KMS-11 (cell line): ENCODE measurements around the gene RAET1E.

Experiments used
- H2AFZ ChIP-seq: fragments of 200-600 bp; sonication (generic); 2 replicates; pipeline ENCODE4 v1.6.1; 2016; ENCODE audit warnings: antibody characterized with exemption, mixed run types, low read depth
- H3K27ac ChIP-seq: fragments of 200-600 bp; sonication (generic); 2 replicates; pipeline ENCODE4 v1.6.1; 2016; ENCODE audit warnings: mild to moderate bottlenecking, mixed run types
- H3K27me3 ChIP-seq: fragments of 200-600 bp; sonication (generic); 2 replicates; pipeline ENCODE4 v1.6.1; 2017; ENCODE audit warnings: mild to moderate bottlenecking, low read depth, mixed run types, moderate library complexity; ENCODE audit not compliant: insufficient read depth
- H3K36me3 ChIP-seq: fragments of 200-600 bp; sonication (generic); 2 replicates; pipeline ENCODE4 v1.6.1; 2017; ENCODE audit warnings: mild to moderate bottlenecking, mixed run types; ENCODE audit not compliant: insufficient read depth
- H3K4me1 ChIP-seq: fragments of 200-600 bp; sonication (generic); 2 replicates; pipeline ENCODE4 v1.6.1; 2016; ENCODE audit warnings: mild to moderate bottlenecking, low read depth, mixed run types; ENCODE audit not compliant: poor library complexity, severe bottlenecking
- H3K4me2 ChIP-seq: fragments of 200-600 bp; sonication (generic); 2 replicates; pipeline ENCODE4 v1.7.0; 2016; ENCODE audit warnings: mild to moderate bottlenecking, mixed run types
- H3K4me3 ChIP-seq: fragments of 200-600 bp; sonication (generic); IDR thresholded peaks from 2 replicates; pipeline ENCODE4 v1.6.1; 2017; ENCODE audit warnings: low read depth, low read length, mixed read lengths; ENCODE audit not compliant: insufficient read depth
- H3K79me2 ChIP-seq: fragments of 200-600 bp; sonication (generic); 2 replicates; pipeline ENCODE4 v1.6.1; 2016; ENCODE audit warnings: low read depth, mixed run types; ENCODE audit not compliant: insufficient read depth
- H3K9ac ChIP-seq: fragments of 200-600 bp; sonication (generic); 2 replicates; pipeline ENCODE4 v1.6.1; 2016; ENCODE audit warnings: mild to moderate bottlenecking, mixed run types
- H4K20me1 ChIP-seq: fragments of 200-600 bp; sonication (generic); 2 replicates; pipeline ENCODE4 v1.6.1; 2016; ENCODE audit warnings: mild to moderate bottlenecking, mixed run types; ENCODE audit not compliant: insufficient read depth
- CTCF ChIP-seq: fragments of 200-600 bp; sonication (generic); conservative IDR thresholded peaks from 2 replicates; pipeline ENCODE4 v1.6.1; 2017; ENCODE audit warnings: low read depth, mild to moderate bottlenecking, antibody characterized with exemption, low read length, moderate library complexity, mixed read lengths

The RAET1E gene

GRCh38 chr6:149860513-149860833, 37.4 kb downstream of the RAET1E start:
- TF ChIP-seq CTCF: no peak
- Histone ChIP-seq H4K20me1 (no peaks in the 10 kb centered on the region), H3K4me3 (no peak overlapping the region), H3K27me3 (no peaks in the 10 kb centered on the region), H3K36me3 (no peaks in the 10 kb centered on the region), H3K79me2 (no peaks in the 10 kb centered on the region), H3K9ac (no peak overlapping the region), H3K4me1 (peaks cover 7% of the 10 kb centered on the region), H3K27ac (no peak overlapping the region), H3K4me2 (no peak overlapping the region), H2AFZ (no peak overlapping the region)

- Histone ChIP-seq H3K27ac (no peak overlapping the region), H3K79me2 (no peaks in the 10 kb centered on the region), H3K4me1 (peaks cover 3% of the 10 kb centered on the region), H4K20me1 (no peaks in the 10 kb centered on the region), H3K4me3 (no peak overlapping the region), H3K9ac (no peak overlapping the region), H2AFZ (no peak overlapping the region), H3K4me2 (no peak overlapping the region), H3K36me3 (no peaks in the 10 kb centered on the region), H3K27me3 (no peaks in the 10 kb centered on the region)
- no peak for TF ChIP-seq CTCF
Measured at GRCh38 chr6:149859938-149860337, 38.0 kb downstream of the RAET1E start.

- Histone ChIP-seq H3K36me3 (no peaks in the 10 kb centered on the region), H3K27ac (no peak overlapping the region), H2AFZ (no peak overlapping the region), H4K20me1 (no peaks in the 10 kb centered on the region), H3K79me2 (no peaks in the 10 kb centered on the region), H3K27me3 (no peaks in the 10 kb centered on the region), H3K4me2 (no peak overlapping the region), H3K9ac (no peak overlapping the region), H3K4me3 (no peak overlapping the region), H3K4me1 (no peaks in the 10 kb centered on the region)
- TF ChIP-seq CTCF: no peak
Measured at GRCh38 chr6:149859368-149859767, 38.5 kb downstream of the RAET1E start.

GRCh38 chr6:149857541-149857940, 40.4 kb downstream of the RAET1E start:
- Histone ChIP-seq H3K79me2 (no peaks in the 10 kb centered on the region), H3K4me1 (no peaks in the 10 kb centered on the region), H3K36me3 (no peaks in the 10 kb centered on the region), H4K20me1 (no peaks in the 10 kb centered on the region), H3K27me3 (no peaks in the 10 kb centered on the region), H3K4me3 (no peak overlapping the region), H3K4me2 (no peak overlapping the region), H2AFZ (no peak overlapping the region), H3K9ac (no peak overlapping the region), H3K27ac (no peak overlapping the region)
- TF ChIP-seq CTCF: no peak
